NCI-H2107 (cell line): ENCODE measurements around the gene KMT5B.
A peak's percentile ranks its signal among the peaks of the same experiment; 100 is the strongest.

Source experiments
- DNase-seq: peaks from one replicate; lab custom pipeline; 2025; lab: John Stamatoyannopoulos, UW

The KMT5B gene

DNA sequence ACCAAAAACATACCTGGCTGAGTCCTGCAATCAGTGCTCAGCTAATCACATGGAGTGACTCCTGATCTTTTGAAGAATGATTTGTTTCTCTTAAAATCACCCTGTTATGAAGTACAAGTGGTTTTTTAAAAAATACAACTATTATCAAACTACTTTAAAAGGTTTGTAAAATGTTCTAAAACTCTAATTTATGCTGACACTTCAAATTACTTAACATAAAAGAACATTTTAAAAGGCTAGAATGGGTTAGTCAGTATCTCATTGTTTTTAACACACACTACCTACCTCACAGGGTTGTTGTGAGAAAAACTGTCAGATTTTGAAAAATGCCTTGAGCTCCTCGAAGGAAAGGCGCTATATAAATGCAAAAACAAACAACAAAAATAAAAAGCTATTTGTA lies 33.2 kb downstream of the KMT5B start:
- DNase-seq, result no peak

DNA sequence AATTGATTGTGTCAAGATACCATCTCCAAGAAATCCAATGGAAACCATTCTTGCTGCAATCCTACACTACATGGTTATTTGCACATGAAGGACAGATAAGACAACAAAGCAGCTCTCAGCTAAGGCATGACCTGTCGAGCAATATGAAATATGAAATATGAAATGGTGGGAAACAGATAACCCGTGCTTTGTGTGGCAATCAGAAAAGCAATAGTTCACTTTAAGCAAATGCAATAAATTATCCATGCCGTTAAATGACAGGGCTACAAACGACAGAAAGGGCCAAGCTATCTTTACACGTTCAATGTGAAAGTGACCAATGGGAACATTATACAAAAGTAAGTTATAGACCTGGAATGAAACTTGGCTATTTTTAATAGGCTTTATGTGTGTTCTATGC lies 35.2 kb downstream of the KMT5B start:
- DNase-seq, result no peak

DNA sequence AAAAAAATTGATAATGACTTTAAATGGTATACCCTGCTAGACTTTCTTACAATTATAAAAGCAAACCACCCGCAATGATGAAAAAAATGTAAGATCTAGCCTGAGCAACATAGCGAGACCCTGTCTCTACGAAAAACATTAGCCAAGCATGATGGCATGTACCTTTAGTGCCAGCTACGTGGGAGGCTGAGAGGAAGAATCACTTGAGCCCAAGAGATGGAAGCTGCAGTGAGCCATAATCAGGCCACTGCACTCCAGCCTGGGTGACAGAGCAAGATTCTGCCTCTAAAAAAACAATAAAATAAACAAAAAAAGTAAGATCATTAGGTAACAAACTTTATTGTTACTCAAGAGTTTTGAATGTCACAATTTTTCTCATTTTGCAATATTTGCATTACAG lies 39.2 kb downstream of the KMT5B start:
- no peak for DNase-seq

DNA sequence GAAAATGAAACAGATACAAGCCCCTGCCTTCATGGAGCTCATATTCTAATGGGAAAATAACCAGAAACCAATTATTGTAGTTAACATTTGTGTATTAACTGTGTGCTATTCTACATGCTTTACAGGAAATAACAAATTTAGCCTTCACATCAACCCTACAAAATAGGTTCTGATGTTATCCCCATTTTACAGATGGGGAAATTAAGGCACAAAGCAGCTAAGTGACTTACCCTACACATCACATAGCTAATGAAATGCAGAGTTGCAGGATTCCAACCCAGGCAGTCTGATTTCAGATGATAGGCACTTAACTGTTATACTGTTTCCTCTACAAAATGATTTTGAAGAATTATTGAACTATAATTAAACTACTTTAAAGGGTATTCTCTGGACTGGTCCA lies 43.7 kb downstream of the KMT5B start:
- DNase-seq, result no peak

DNA sequence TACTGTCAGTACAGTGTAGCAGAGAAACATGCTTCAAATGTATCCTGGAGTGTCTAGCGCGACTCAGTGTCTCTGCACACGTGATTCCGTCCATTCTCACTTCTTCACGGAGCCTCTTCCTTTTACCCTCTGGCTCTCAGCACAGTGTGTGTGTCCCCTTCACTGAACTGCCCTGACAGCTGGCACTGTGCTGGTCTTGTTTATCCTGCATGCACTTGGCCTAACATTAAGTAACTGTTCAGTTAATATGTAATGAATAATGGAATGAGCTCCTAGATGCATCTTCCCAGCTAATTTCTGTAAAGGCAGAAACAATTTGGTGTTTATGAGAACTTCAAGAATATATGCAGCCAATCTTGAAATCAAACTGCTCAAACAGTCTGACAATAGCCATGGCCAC lies 44.4 kb downstream of the KMT5B start:
- DNase-seq, result no peak

DNA sequence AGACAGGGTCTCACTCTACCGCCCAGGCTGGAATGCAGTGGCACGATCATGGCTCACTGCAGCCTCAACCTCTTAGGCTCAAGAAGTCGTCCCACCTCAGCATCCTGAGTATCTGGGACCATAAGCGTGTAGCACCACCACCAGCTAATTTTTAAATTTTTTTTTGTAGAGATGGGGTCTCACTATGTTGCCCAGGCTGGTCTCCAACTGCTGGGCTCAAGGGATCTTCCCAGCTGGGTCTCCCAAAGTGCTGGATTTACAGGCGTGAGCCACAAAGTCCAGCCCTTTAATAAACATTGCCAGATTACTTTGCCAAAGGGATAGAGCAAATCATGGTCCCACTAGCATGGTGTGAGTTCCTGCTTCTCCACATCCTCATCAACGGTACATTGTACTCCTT lies 45.6 kb downstream of the KMT5B start:
- DNase-seq, result no peak

DNA sequence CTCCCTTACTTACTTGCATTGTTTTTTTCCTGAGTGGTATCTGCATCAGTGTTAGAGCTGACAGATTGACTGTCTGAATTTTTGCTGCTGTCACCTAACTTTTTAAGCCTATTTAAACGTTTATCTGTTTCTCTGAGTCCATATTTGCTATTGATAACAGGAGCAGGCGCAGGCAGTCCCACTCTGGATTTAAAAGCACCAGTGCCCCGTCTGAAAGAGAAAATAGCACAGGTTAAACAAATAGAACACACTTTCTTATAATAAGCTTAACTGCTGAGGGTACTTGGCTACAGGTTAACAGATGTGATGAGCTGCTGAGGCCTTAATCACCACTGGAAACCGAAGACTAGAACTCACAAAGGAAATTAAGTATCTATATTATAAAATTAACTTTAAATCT lies 46.1 kb downstream of the KMT5B start:
- no peak for DNase-seq

DNA sequence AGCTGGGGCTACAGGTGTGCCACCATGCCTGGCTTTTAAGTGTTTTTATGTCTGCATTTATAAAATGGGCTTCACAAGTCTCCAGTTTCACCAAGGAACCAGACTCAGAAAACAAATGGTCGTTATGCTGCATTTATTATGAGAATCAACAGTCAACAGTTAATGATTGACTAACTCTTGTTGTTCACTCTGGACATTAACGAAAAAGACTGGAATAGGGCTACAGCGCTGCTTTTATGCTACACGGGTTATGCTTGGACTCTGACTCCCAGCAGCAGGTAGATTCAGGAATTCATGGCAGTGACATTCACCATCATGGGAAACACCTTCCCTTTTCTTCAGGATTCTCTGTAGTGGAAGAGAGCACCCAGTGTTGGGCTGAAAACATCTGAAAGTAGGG lies 47.5 kb downstream of the KMT5B start:
- DNase-seq, result no peak

DNA sequence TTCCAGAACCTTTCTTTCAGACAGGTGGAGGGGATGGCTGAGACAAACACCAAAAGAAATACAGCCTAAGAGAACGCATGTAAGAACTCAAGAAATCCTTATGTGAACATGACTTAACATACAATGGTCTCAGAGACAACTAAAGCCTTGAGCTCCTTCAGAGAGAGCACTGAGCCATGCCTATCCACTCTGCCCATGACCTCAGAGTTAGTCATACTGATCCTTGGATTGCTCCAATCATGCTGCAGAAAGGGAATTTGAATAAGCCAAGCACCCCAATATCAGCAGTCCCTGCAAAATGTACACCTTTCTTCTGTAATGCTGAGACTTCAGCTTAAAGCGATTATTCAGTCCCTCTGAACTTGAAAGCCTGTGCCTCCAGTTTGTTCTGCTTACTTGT lies 48.7 kb downstream of the KMT5B start:
- no peak for DNase-seq

DNA sequence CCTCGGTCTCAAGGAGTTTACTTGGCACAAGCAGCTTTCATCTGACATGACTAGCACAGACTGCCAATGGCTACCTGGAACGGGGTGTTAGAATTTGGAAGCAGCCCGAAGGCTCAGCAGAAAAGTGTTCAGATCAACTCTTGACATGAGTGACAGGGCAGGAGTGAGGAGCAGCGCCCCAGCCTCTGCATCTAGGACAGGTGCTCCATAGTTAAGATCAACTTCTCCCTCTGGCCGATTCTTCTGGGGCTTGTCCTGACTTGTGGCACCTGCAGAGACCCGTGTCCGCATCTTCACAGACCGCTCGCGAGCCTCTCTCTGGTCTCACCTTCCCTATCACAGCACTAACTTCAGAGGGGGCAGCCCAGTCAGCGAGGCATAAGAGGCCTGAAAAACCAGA lies 49.4 kb downstream of the KMT5B start:
- DNase-seq, result no peak

DNA sequence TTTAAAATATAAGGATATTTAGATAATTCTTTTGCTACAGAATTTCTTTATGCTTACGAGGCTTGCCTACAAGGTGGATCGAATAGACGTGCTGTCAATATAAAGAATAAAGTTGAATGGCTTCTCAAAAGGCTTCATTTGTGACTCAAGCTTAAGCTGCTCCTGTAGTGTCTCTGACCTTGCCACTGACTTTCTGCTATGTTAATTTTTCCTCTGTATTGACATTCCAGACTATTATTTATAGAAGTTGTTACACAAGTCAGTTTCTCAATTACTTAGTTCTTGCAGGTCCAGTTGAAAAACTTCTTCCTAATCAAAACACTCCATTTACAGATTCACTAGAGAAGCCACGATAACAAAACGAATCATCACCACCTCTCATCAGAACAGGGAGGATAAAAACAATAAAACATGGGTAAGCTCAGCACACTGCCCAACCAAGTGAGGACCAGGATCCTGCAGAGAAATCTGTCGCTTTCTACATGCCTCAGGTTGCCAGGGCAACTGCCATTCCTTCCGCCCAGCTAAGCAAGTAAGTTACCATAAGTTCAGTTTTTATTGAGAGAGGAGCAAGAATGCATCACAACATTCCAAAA lies 52.9 kb downstream of the KMT5B start:
- DNase-seq, result no peak

DNA sequence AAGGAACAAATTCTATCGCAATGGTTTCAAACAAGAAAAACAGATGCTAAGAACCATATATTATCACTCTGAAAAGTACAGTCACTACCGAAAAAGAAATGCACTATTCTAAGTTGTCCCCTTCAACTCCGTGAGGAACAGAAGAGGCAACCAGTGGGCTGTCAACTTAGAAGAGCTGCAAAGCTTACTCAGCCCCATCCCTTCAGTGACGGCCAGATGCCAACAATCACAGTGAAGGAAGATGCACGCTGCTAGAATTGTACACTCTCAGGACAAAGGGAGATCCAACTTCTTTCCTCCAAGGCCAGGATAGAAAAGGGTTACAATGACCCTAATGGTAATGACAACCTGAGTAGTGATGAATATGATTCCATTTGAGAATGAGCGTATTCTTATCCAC lies 53.4 kb downstream of the KMT5B start:
- DNase-seq, result no peak

DNA sequence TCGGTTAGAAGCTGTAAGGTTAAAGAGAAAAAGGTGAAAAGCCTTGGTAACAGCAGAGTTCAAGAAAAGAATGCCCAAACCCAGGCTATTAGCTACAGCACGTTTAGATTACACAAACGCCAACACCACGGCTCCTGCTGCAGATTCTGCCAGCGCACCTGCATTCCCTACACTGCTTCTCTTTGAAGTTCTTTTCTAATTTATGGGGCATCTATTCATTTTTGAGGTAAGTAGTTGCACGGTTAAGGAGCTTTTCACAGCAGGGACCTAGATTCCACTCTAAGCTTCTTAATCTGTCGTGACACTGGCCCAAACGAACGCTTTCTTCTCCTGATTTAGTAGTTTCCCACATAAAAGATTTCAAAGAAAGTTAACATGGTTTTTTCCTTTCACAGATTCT lies 53.9 kb downstream of the KMT5B start:
- DNase-seq, result no peak

DNA sequence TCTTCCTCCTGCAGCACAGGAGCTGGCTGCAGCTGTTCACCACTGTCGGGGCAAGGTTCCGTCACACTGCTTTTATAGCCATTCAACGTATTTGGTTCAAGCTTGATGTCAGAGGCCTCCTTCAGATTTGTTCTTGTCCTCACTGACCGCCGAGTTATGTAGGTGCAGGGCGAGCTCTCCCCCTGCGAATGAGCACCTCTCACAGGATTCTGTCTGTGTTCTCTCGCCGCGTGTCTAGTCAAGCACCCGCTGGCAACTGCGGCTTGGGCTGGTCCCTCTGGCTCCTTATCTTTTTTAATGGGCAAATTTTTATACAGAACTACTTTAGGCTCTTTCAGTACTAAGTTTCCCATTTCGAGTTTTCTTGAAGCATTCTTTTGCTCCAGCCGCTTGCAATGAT lies 54.5 kb downstream of the KMT5B start:
- no peak for DNase-seq

DNA sequence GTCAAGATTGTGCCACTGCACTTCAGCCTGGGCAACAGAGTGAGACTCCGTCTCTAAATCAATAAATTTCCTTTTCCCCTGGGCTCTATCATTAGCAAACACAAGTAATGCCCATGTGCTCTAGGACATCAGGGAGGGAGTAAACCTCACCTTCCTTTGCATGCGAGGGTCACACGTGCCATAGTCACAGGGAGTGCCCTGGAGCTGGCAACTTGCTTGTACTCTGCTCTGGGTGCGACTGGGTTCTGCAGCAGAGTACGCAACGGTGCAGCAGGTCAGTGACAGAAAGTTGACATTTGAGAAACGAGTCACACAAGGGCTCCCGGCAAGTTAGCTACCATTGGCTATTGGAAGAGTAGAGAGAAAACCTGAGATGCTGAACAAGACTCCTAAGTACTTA lies 59.4 kb downstream of the KMT5B start:
- no peak for DNase-seq

DNA sequence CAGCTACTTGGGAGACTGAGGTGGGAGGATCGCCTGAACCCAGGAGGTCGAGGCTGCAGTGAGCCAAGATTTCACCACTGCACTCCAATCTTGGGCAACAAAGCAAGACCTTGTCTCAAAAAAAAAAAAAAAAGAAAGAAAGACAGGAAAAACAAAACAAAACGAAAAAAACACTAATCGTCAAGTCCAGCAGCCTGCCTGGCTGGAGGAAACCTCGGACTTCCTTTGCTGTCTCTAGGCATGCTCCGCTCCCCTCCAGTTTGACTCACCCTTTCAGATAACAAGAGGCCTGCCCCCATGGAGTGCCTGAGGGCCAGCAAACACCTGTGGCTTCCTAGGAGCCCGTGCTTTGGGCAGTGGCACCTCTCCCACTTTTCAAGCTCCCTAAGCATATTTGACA lies 63.1 kb downstream of the KMT5B start:
- DNase-seq, result no peak

DNA sequence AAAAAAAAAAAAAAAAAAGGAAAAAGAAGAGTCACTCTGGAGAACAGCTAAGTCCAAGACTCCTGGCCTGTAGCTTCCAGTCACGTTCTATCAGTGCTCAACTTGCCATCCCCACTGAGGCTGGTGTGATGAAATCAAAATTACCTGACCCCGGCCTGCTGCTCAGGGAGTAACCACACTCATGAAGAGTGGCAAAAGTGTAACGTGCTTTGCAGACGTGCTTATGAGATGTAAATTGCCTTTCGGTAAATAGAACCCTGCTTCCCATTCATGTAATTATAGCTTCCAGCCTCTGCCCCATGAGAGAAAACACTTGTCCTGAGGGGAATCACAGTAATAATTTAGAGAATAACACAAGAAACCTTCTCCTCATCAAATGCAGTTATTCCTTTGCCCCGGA lies 63.7 kb downstream of the KMT5B start:
- DNase-seq, result peak; percentile 11

DNA sequence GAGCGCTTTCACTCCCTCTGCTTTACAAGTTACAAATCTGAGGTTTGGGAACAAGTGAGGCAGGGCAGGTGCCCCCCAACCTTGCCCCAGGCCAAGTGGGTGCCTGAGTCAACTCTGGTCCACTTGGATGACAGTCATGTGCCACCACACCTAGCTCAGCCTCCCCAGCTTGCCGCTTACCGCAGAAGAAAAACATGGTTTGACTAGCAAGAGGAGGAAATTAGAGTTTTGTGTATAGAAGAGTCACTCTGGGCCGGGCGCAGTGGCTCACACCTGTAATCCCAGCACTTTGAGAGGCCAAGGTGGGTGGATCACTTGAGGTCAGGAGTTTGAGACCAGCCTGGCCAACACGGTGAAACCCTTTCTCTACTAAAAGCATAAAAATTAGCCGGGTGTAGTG lies 64.2 kb downstream of the KMT5B start:
- DNase-seq, result no peak

DNA sequence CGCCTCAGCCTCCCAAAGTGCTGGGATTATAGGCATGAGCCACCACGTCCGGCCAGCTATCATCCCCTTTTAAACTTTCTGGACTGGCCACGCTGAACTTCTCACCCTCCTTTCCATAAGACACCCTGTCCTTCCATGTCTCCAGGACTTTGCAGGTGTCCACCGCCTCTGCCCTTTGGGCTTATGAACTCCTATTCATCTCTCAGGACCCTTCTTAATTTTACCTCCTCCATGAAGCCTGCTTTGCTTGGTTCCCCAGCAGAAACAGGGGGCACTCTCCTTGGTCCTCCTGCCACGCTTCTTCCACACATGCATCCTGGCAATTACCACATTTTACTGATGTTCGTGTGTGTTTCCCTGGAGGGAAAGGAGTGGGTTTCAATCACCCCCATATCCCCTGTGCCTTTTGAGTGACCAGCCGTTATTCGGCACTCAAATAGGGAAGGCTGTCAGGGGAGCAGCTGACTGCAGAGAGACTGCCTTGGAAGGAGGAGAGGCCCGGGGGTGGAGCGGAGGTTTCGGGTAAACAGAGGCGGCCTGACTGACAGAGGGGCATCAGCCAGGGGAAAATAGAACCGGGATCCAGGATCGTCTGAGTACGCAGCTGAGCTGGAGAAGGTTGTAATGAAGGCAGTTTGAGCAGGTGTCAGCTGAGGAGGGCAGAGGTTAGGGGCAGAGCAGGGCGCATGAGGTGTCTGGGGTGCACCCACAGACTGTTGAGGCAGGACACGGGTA lies 64.9 kb downstream of the KMT5B start:
- no peak for DNase-seq

DNA sequence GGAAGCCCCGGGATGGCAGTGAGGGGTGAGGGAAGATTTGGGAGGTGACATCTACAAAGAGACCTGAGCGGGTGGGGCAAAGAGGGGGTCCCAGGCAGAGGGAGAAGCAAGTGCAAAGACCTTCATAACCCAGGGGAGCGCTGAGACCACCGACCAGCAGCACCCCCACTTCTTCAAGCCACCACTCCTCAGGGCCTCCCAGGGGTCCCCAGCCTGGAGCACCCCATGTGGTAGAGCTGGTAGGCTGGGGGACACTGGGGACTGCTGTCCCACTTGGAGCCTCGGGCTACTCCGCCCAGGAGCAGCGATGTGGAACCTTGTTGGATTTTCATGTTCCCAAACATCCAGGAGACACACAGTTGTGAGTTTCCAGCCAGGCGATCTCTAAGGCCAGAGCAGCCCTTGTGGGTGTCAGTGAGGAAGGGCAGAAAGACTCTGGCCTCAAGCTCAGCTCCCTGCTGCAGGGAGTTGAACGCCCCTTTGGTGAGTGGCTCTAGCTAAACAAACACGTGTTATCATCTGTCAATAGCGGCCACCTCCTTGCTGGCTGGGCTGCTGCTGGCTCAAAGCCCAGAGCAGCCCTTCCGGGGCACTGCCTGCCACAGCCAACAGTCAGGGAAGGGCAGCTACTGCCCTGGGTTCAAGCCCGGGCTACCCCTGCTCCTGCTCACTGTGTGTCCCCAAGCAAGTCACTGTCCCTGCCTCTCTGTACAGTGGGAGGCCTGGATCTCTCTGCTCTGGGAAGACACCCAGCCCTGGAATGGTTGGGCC lies 66.2 kb downstream of the KMT5B start:
- peak; percentile 22 for DNase-seq

DNA sequence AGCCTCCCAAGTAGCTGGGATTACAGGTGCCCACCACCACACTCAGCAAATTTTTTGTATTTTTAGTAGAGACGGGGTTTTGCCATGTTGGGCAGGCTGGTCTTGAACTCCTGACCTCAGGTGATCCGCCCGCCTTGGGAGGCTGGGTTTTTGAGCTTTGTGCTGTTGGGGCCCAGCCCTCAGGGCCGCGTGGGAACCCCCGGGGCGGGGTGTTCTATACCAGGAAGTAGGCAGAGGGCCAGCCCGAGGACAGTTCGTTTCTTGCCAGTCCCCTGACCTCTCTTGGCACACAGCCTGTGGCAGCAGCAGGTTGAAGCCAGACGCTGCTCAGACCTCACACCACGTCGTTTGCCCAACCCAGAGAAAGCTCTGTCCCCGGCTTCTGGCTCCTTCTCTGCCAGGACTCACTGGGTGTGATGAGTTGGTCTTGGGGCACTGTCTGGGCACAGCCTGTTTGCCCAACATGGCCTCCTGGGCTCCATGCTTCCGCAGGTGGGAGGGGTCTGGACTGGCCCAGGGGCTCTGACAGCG lies 67.0 kb downstream of the KMT5B start:
- no peak for DNase-seq

DNA sequence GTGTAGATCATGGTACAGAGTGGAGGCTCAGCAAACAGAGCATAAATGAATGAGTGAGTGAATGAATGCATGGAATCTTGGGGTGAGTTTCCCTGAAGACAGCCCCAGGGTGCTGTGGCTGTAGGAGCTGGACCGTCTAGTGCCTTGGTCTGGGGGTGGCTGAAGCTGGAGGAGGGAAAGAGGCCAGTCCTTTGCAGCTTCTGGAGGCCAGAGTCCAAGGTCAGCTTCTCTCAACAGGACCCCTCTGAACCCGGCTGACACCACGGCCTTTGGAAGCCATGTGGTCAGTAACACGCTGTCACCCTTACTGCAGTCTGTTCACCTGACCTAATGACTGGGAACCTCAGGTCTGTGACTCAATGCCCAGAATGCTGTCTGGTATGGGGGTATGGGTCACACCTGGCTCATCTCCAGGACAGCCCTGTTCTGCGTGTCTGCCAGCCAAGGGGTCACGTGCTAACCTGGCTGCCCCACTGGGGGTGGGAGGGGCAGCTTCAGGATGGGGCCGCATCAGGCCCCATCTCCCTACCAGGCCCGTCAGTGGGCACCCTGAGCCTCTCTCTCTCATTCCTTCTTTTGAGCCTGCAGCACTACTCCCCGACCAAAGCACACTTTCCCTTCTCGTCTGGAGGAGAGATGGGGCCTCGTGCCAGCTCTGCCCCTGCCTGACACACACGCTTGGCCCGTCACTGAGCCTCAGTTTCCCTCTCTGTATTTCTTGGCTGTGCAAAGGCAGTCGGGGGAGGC lies 67.8 kb downstream of the KMT5B start:
- DNase-seq, result no peak

DNA sequence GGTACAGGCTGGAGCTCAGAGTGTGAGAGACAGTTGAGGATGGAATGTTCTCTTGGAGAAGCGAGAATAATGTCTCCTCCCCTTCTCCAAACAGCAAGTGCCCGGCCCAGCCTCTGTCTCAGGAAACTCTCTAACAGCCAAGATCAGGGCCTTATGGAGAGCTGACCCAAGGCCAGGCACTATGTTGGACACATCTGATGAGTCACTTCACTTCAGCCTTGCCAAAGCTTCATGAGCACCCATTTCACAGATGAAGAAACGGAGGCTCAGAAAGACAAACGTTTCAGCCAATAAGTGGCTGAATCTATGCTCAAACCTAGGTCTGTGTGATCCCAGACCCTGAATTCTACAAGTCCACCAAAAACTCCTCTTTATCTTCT lies 69.8 kb downstream of the KMT5B start:
- DNase-seq, result no peak
